HG02973 (cell line): ENCODE data around the gene CLMN.
"Not testable (repeated sequence)": the region's sequence is repeated elsewhere in the genome, so short reads cannot be mapped to it uniquely, and the experiment has no call there.

Experiments
- ATAC-seq: cut with Tn5 transposase; IDR thresholded peaks from one replicate; pipeline ENCODE4 v1.9.1; 2021; ENCODE audit warnings: moderate library complexity; ENCODE audit not compliant: unreplicated experiment

CLMN gene

GRCh38 chr14:95225251-95225887 lies 94.3 kb downstream of the CLMN start:
- no peak for ATAC-seq

GRCh38 chr14:95222870-95223398 lies 96.8 kb downstream of the CLMN start:
- no peak for ATAC-seq

GRCh38 chr14:95222151-95222631 lies 97.5 kb downstream of the CLMN start:
- no peak for ATAC-seq

GRCh38 chr14:95221531-95221930 lies 98.2 kb downstream of the CLMN start:
- ATAC-seq = no peak

GRCh38 chr14:95220663-95221231 lies 99.0 kb downstream of the CLMN start:
- ATAC-seq = no peak

- no peak for ATAC-seq
Observed at GRCh38 chr14:95218472-95219193, 101.1 kb downstream of the CLMN start.

GRCh38 chr14:95218006-95218405 lies 101.7 kb downstream of the CLMN start:
- ATAC-seq = no peak

- ATAC-seq = no peak
Observed at GRCh38 chr14:95217391-95217900, 102.3 kb downstream of the CLMN start.

- no peak for ATAC-seq
Observed at GRCh38 chr14:95216008-95216407, 103.7 kb downstream of the CLMN start.

GRCh38 chr14:95215094-95215725 lies 104.5 kb downstream of the CLMN start:
- no peak for ATAC-seq

GRCh38 chr14:95213774-95214173 lies 105.9 kb downstream of the CLMN start:
- ATAC-seq = no peak

GRCh38 chr14:95211721-95212504 lies 107.8 kb downstream of the CLMN start:
- no peak for ATAC-seq

GRCh38 chr14:95210699-95211098 lies 109.0 kb downstream of the CLMN start:
- ATAC-seq = no peak

GRCh38 chr14:95208598-95208997 lies 111.1 kb downstream of the CLMN start:
- no peak for ATAC-seq

- no peak for ATAC-seq
Observed at GRCh38 chr14:95207475-95208233, 112.1 kb downstream of the CLMN start.

GRCh38 chr14:95206534-95206933 lies 113.2 kb downstream of the CLMN start:
- no peak for ATAC-seq

- no peak for ATAC-seq
Observed at GRCh38 chr14:95204705-95205104, 115.0 kb downstream of the CLMN start.

GRCh38 chr14:95201745-95202144 lies 118.0 kb downstream of the CLMN start:
- ATAC-seq = not testable (repeated sequence)

- no peak for ATAC-seq
Observed at GRCh38 chr14:95200404-95200803, 119.3 kb downstream of the CLMN start.
